Ishikawa (cell line): Measurements from ENCODE around the gene TMEM141.

Experiments used
- CEBPB ChIP-seq: IDR thresholded peaks from 2 replicates; pipeline ENCODE4 v1.6.1; 2012
- CREB1 ChIP-seq: IDR thresholded peaks from 2 replicates; pipeline ENCODE4 v1.6.1; 2012; ENCODE audit warnings: low read depth
- EGR1 ChIP-seq: IDR thresholded peaks from 2 replicates; pipeline ENCODE4 v1.6.1; 2012
- EP300 ChIP-seq: IDR thresholded peaks from 2 replicates; pipeline ENCODE4 v1.6.1; 2012; ENCODE audit warnings: borderline replicate concordance
- FOXM1 ChIP-seq: IDR thresholded peaks from 2 replicates; pipeline ENCODE4 v1.6.1; 2012; ENCODE audit warnings: low read depth, borderline replicate concordance
- NFIC ChIP-seq: IDR thresholded peaks from 2 replicates; pipeline ENCODE4 v1.6.1; 2012
- RAD21 ChIP-seq: IDR thresholded peaks from 2 replicates; pipeline ENCODE4 v1.6.1; 2012; ENCODE audit warnings: low read depth
- TAF1 ChIP-seq: IDR thresholded peaks from 2 replicates; pipeline ENCODE4 v1.6.1; 2012; ENCODE audit warnings: low read depth, mild to moderate bottlenecking
- USF1 ChIP-seq: IDR thresholded peaks from 2 replicates; pipeline ENCODE4 v1.6.1; 2012
- YY1 ChIP-seq: IDR thresholded peaks from 2 replicates; pipeline ENCODE4 v1.6.1; 2012; ENCODE audit warnings: low read depth
- ZBTB7A ChIP-seq: IDR thresholded peaks from 2 replicates; pipeline ENCODE4 v1.6.1; 2012; ENCODE audit warnings: low read depth
- TF ChIP-seq, protein P1 (sequence below): IDR thresholded peaks from 2 replicates; pipeline ENCODE4 v1.6.1; 2012
- TF ChIP-seq, protein P2 (sequence below): IDR thresholded peaks from 2 replicates; pipeline ENCODE4 v1.6.1; 2012; ENCODE audit warnings: low read depth, mild to moderate bottlenecking

GRCh38 chr9:136743639-136744211 lies 47.4 kb upstream of the TMEM141 start:
- TF ChIP-seq, protein P1, sequence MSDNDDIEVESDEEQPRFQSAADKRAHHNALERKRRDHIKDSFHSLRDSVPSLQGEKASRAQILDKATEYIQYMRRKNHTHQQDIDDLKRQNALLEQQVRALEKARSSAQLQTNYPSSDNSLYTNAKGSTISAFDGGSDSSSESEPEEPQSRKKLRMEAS: no peak
- no peak for TF ChIP-seq CREB1
- TF ChIP-seq YY1: no peak
- TF ChIP-seq, protein P2, sequence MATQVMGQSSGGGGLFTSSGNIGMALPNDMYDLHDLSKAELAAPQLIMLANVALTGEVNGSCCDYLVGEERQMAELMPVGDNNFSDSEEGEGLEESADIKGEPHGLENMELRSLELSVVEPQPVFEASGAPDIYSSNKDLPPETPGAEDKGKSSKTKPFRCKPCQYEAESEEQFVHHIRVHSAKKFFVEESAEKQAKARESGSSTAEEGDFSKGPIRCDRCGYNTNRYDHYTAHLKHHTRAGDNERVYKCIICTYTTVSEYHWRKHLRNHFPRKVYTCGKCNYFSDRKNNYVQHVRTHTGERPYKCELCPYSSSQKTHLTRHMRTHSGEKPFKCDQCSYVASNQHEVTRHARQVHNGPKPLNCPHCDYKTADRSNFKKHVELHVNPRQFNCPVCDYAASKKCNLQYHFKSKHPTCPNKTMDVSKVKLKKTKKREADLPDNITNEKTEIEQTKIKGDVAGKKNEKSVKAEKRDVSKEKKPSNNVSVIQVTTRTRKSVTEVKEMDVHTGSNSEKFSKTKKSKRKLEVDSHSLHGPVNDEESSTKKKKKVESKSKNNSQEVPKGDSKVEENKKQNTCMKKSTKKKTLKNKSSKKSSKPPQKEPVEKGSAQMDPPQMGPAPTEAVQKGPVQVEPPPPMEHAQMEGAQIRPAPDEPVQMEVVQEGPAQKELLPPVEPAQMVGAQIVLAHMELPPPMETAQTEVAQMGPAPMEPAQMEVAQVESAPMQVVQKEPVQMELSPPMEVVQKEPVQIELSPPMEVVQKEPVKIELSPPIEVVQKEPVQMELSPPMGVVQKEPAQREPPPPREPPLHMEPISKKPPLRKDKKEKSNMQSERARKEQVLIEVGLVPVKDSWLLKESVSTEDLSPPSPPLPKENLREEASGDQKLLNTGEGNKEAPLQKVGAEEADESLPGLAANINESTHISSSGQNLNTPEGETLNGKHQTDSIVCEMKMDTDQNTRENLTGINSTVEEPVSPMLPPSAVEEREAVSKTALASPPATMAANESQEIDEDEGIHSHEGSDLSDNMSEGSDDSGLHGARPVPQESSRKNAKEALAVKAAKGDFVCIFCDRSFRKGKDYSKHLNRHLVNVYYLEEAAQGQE: no peak
- TF ChIP-seq USF1: no peak
- TF ChIP-seq EP300: no peak
- TF ChIP-seq FOXM1: no peak
- no peak for TF ChIP-seq CEBPB
- no peak for TF ChIP-seq TAF1
- TF ChIP-seq RAD21: no peak
- TF ChIP-seq EGR1: no peak
- no peak for TF ChIP-seq ZBTB7A
- no peak for TF ChIP-seq NFIC
